ENCODE data around the gene RNF32. TPM values are rescaled to one million over a fixed set of nuclear protein-coding genes. Genes with fewer than 3 reads are reported as not detected.

Gene RNF32
- total RNA-seq (2022; extraction: Qiagen RNA extraction; ENCODE audit: low read depth), result 1.1 to 3.1 TPM (median 1.6 TPM) in 5 replicates

GRCh38 chr7:156640257-156640948 lies at the start of gene RNF32:
RNF32 (plus strand) TSS chr7:156640774; CDS start chr7:156643878, 3,104 bp downstream.

